Activated CD8-positive, alpha-beta memory T cell treated with anti-CD3 and anti-CD28 coated beads for 24 hours (primary cell): ENCODE data around the gene MAB21L4.

ENCODE experiments used
- DNase-seq: peaks from one replicate; pipeline ENCODE4 v3.0.0-alpha.2; 2020

Gene MAB21L4

DNA sequence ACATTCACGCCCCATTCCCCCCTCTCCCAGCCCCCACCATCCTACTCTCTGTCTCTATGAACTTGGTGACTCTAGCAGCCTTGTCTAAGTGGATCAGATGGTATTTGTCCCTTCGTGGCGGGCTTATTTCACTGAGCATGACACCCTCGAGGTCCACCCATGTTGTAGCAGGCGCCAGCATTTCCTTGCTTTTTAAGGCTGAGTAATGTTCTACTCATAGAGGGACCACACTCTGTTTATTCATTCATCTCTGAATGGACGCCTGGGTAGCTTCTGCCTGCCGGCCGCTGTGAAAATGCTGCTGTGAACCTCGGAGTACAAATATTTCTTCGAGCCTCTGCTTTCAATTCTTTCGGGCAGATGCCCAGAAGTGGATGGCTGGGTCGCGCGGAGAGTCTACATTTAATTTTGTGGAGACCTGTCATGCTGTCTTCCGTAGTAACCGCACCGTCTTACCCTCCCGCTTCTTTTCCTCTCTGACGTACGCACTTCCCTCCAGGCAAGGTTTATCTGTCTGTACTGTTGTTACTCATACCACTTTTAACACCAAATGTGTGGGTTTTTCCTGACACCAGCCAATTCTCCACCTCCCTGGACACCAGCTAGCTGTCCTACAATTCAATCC lies 15.8 kb upstream of the MAB21L4 start:
- DNase-seq = no peak

GRCh38 chr2:240909216-240909974 lies 13.4 kb upstream of the MAB21L4 start:
- no peak for DNase-seq

DNA sequence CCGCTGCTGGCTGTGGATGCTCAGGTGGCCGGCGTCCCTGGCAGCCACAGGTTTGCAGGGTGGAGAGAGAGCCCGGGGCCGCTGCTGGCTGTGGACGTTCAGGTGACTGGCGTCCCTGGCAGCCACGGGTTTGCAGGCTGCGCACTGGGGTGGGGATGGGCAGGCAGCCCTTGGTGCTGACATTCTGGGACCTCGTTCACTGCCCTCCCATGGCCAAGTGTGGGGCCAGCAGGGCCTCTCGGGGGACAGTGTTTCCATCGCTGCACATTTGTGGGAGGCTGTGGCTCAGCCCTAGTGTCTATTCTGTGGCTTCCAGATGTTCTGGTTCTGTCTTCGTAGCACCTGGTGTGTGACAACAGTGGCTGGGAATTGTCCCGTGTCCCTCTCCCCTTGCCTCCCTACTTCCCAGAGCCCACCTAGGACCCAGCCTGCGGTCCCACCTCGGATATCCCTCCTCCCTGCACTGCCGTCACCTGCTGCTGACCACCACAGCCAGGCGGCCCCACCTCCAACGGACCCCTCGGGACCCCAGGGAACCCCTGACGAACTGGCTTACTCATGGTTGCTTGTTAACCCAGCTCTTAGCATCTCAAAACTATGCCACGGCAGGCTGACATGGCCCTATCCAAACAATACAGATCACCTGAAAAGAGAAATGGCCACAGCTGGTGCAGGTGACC lies 11.1 kb upstream of the MAB21L4 start:
- DNase-seq = no peak

GRCh38 chr2:240906141-240906910 lies 10.4 kb upstream of the MAB21L4 start, which contains the start of gene CROCC2:
CROCC2 (plus strand) TSS chr2:240906336; CDS start chr2:240906514, 178 bp downstream.
- no peak for DNase-seq

GRCh38 chr2:240905176-240905781 lies 9.3 kb upstream of the MAB21L4 start:
- no peak for DNase-seq

DNA sequence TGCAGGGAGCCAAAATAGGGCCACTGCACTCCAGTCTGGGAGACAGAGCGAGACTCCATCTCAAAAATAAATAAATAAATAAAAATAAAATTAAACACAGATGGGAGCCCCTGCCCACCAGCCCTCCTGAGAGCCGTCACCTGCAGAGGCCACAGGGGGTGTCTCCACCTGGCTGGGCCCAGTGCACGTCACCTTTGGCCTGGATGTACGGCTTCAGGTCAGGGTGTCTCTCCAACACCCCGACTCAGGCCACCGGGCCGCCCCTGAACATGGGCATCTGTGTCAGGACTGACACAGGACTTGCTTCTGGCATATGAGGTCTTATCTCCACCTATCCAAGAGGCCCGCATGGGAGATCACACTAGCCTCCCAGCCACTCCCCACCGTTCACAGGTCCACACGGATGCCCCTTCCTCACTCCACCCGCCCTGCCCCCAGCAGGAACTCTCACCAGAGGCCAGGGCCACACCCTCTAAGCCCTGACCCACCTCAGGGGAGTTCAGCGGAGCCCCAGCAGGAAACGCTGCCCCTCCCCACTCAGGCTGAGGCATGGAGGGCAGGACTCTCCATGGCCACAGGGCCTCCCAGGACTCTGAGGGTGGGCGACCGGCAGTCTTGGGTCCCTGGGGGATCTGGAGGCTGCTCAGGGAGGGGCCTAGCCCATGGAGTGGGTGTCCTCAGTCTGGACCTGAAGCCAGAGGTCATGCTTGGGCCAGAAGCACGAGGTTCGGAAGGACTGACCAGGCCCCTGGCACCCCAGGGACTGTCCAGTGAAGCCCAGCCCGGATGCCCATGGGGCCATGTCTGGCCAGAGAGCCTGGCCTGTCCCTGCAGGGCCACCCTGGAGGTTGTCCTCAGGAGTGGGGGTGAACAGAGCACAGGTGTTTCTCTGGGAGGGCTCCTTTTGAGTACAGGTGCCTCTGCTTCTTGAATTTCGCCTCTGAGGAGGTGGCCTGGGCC lies 8.5 kb upstream of the MAB21L4 start:
- DNase-seq = no peak

DNA sequence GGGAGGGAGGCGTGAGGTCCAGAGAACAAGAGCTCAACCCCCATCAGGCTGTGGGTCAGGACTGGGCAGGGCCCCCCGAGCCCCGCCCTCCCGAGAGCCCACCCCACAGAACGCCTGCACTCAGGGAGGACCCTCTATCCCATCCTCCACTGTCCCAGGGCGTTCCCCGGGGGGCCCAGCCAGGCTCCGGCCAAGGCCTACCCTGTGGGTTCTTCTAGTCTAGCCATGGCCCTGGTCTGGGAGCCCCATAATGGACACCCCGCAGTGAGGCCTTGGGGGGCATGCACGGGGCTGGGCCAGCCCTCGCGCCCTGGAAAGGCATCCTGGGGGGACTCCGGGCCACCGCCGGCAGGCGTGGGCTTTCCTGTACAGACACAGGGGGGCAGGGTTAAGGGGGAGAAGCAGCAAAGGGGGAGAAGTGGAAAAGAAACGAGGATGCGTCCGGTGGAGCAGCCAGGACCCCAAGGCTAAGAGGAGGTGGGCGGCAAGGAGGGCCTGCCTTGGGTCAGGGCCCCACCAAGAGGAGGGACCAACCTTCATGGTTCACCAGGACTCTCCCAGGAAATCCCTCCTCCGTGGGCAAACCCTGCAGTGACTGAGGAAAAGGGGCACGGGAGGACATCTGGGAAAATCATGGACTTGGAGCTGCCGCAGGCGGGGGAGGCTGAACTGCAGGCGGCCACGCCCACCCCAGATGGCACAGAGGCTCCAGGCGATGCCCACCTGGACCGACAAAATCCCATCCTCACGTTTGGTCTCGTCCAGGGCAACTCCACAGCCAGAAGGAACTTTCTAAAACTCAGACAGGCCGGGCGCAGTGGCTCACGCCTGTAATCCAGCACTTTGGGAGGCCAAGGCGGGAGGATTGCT lies 7.5 kb upstream of the MAB21L4 start:
- no peak for DNase-seq

- DNase-seq = no peak
Measured at GRCh38 chr2:240902615-240903041, 6.7 kb upstream of the MAB21L4 start.

GRCh38 chr2:240901986-240902614 lies 6.1 kb upstream of the MAB21L4 start:
- DNase-seq = no peak

DNA sequence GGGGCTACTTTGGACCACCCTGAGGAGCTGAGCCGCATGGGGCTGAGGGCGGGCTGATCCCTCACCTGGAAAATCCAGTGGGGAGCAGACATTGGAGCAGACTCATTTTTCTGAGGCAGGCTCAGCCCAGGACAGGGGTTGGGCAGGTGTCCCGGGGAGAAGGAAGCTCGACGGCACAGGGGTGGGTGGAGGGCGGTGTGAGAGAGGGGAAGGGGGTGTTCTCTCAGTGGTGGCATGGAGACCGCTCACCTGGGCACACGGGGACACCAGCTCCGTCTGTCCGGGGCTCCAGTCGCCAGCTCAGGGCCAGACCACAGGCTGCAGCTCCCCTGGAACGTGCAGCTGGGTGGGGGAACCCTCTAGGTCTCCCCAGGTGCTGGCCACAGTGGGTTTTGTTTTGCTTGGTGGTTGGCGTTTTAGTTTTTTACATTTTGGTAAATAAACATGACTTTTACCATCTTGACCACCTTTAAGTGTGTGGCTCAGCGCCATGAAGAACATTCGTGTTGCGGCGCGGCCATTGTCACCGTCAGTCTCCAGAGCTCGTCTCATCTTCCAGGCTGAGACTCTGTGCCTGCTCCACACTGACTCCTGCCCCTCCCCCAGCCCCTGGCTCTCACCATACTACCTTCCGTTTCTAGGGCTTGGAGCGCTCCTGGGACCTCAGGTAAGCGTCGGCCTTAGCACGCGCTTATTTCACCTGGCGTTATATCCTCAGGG lies 4.3 kb upstream of the MAB21L4 start:
- DNase-seq = no peak

- DNase-seq = no peak
Measured at GRCh38 chr2:240899468-240899865, 3.5 kb upstream of the MAB21L4 start.

DNA sequence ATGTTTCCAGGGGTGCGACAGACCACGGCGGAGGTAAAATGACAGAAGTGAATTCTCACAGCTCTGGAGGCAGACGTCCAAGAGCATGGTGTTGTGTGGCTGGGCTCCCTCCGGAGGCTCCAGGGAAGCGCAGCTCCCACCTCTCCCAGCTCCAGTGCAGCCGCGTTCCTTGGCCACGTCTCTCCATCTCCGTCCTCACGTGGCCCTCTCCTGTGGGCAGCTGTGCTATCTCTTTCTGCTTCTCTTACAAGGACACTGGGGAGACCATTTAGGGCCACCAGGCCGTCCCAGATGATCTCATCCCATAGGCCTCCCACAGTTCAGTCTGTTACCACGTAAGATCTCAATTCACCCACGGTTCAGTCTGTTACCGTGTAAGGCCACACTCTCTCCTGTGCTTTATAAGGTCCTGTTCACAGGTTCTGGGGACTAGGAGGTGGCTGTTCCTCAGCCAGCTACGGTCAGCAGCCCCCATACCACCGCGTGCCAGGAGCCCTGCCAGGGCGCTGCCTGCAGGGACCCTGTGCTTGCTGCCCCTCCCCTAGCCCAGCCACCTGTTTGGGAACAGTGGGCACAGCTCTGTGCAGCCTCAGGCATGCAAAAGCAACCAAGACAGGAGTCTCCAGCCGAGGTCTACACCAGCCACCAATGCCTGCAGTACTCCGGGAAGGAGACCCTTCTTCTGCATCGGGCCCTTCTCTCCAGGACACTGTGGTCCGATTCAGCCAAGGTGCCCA lies 2.9 kb upstream of the MAB21L4 start:
- DNase-seq = no peak

DNA sequence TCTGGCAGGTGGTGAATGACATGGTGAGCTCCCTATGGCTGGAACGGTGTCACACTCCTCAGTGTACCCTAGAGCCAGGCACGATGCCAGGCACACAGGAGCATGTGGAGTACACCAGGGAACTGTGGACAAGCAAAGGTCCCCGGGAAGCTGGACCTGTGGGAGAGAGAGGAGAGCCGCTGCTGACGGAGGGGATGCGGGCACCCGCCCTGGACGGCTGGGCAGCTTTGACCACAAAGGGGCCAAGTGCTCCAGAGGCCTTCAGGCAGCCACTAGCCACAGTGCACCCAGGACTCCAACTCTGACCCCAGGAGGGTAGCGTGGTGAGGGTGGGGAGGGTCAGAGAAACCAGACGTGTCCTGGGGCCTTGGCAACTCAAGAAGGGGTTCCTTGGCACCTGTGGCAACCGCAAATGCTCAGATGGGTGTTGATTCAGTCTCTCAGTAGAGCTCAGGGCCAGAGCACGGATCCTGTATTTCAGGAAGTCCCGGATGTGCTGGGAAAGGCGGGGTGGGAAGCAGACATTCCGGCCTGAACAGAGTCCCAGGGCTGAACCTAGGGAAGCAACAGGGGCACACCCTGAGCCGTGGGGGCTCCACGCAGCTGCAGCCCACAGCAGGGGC lies 2.3 kb upstream of the MAB21L4 start:
- no peak for DNase-seq

DNA sequence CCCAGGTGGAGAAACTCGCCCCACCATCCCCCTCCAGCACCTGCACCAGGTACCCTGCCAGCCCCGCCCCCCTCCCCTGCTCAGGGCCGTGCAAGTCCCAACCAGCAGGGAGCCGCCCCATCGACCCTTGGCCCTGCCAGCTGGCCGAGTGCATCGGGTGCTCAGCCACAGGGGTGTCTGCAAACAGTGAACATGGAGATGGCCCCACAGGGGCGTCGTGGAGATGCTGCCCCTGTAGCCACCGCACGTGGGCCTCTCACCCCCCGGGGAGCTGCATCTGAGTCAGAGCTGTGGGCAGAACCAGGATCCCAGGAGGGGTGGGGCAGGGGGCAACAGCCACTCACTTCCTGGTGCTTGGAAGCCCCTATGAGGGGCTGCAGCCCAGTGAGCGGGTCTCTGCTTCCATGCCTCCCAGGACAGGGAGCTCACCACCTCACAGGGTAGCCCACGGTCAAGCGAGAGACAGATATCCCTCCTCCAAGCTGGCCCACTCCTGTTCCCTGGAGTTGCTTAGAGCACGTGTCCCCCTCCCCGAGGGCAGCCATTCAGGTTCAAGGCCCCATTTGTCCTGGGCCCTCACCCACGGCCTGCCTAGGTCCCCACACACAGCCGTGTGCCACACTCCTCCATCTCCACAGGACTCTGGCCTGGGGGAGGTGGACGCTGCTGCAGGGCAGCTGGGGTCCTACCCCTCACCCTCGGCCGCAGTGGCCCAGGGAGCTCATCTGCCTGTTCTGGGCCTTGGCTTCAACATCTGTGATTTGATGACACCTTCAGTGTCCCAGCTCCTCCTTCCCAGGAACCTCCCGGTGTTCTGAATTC lies 1.1 kb upstream of the MAB21L4 start:
- no peak for DNase-seq

DNA sequence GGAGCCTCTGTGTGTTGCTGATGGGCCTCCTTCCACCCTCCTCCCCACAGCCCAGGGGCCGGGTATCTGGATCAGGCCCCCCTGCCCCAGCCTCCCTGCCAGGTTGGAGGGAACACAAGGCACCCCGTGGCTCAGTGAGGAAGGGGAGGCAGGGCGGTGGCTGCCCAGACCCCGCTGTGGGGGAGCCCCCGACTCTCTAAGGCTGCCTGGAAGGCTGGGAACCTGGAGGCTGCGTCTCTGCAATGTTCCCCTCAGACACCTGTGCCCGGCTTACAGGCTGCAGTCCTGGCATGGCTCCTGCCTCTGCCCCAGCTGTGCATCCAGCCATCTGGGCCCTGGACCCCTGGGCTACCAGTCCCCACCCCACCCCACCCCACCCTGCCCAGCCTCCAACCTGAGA lies 438 bp upstream of the MAB21L4 start:
- DNase-seq = no peak

DNA sequence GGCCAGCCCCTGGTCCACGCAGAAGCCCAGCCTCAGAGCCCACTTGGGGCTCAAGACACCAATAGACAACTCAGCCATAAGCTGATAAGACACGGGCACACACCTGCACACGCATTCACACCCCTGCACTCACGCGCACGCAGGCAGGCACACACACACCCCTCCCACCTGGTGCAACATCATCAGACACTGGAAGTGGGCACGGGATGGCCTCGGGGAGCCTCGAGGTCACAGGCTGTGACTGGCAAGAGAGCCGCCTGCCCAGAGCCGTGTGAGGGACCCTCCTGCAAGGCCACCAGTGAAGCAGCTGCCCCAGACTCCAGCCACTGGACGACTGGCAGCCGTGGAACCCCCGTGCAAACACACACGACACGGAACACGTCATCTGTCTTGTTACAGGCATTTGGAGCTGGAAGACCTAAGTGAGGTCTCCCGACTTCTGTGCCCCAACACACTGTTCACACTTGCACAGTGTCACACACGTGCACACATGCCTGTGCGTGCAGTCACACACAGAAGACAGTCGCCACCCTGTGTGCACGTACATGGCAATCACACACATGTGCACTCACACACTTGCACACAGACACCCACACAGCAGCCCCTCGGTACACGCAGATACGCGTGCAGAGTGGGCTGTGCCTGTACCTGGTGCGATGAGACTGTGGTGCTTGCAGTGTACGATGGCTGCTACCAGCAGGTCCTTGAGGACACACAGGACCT lies 959 bp downstream of the MAB21L4 start:
- DNase-seq = no peak
